ENCODE data around the gene FYCO1. TPM values are rescaled to one million over a fixed set of nuclear protein-coding genes. Genes with fewer than 3 reads are reported as not detected.

FYCO1 gene
- total RNA-seq, 6 experiments from 2014 or later = 20.8 to 30.7 (median 27.2) TPM

DNA sequence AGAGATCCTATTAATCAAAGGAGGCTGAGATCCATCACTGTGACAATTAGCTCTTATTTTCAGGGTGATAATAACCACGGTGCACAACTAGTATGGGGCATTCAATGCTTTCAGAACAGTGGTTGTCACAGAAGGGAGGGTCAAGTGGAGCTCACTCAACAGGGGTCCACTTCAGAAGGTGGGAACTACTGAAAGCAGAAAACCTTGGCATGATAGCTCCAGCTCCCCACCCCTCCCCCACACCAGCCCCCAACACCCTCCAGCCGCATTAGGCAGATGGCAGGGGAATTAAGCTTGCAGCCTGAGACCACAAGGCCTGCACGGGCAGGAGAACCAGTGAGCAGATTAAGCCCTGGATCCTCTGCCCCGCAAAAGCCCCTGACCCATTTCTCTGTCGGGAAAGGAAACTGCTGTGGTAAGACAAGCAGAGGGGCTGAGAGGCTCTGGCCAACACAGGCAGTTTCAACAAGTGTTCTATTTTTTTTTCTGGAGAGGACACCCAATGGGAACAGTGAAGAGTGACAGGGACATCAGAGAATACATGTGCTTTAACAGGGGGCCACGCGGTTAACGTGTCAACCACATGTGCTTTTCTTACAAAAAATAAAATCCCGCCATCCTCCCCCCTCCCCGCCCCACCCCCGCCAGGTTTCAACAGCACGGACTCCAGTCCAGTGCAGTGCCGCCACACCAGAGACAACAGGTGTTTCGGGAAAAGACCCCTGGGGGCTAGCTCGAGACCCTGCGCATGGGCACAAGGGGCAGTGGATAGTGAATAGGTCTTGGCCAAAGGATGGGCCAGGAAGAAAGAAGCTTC is 997 bp downstream of the FYCO1 start:
- no peak for DNase-seq
- no peaks in the 10 kb centered on the region; the same call in 1 of the 2 replicates for H3K27me3 Mint-ChIP-seq (ENCODE audit: insufficient read depth)
- TF ChIP-seq, protein P1, sequence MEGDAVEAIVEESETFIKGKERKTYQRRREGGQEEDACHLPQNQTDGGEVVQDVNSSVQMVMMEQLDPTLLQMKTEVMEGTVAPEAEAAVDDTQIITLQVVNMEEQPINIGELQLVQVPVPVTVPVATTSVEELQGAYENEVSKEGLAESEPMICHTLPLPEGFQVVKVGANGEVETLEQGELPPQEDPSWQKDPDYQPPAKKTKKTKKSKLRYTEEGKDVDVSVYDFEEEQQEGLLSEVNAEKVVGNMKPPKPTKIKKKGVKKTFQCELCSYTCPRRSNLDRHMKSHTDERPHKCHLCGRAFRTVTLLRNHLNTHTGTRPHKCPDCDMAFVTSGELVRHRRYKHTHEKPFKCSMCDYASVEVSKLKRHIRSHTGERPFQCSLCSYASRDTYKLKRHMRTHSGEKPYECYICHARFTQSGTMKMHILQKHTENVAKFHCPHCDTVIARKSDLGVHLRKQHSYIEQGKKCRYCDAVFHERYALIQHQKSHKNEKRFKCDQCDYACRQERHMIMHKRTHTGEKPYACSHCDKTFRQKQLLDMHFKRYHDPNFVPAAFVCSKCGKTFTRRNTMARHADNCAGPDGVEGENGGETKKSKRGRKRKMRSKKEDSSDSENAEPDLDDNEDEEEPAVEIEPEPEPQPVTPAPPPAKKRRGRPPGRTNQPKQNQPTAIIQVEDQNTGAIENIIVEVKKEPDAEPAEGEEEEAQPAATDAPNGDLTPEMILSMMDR (IDR thresholded peaks at IDR 0.05) = no peak
- peak overlapping the region; percentile 77 for H3K27ac Mint-ChIP-seq
- H3K4me3 Mint-ChIP-seq = peak overlapping the region; percentile 90
- peaks cover 49% of the 10 kb centered on the region for H3K4me1 Mint-ChIP-seq (ENCODE audit: low read depth)
- no peaks in the 10 kb centered on the region for H3K9me3 Mint-ChIP-seq
- H3K36me3 Mint-ChIP-seq (ENCODE audit: low read depth) = no peaks in the 10 kb centered on the region

DNA sequence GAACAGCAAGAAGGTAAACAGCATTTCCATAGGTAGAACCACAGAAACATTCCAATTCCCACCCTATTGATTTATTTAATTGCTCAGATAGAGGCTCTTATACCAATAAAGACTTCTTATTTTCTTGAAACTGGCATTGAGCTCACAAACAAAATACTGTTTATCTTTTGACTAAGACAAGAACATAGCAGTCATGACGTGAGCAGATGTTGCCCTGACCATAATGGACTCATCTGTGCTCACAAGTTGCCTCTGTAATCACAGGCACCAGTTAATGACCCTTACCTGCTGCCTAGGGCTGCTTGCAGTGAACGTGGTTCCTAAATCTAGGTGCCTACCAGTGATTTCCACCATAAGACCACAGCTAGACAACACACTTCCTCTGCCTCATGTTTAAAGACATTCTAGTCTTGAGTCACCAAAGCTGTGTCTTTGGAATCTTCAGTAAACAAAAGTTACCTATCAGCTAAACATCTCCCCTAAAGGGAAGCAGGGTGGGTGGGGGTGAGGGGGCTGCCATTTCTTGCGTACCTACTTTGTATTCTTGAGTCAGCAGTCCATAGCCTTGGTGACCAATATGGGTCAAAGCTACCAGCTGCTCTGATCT is 2.1 kb downstream of the FYCO1 start:
- peak; percentile 28 for DNase-seq
- Mint-ChIP-seq H3K4me1 (ENCODE audit: low read depth) (peaks cover 60% of the 10 kb centered on the region), H3K27ac (peak overlapping the region; percentile 84), H3K9me3 (no peaks in the 10 kb centered on the region), H3K27me3 (ENCODE audit: insufficient read depth) (no peaks in the 10 kb centered on the region; the same call in 1 of the 2 replicates), H3K36me3 (ENCODE audit: low read depth) (no peaks in the 10 kb centered on the region), H3K4me3 (peak overlapping the region; percentile 58)
- TF ChIP-seq, protein P1 (IDR thresholded peaks at IDR 0.05) = no peak

DNA sequence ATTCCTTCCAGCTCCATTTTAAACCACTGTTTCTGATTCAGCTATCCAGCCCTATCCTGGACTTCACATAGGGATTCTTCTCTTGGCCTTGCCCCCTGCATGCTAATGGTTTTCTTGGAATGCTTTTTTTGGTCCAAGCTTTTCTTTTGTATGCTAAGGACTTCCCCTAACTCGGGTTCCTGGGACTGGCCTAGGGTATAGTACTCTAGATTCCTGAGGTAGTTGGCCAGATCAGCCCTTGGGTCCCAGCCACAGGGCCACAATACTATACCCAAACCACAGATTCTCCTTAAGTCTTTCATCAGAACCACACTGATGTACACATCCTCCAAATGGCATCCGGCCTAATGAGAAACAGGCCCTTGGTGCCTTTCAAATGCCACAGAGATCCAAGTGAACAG is 2.8 kb downstream of the FYCO1 start:
- peak overlapping the region; percentile 67 for H3K4me3 Mint-ChIP-seq
- no peaks in the 10 kb centered on the region for H3K27me3 Mint-ChIP-seq (ENCODE audit: insufficient read depth)
- DNase-seq = peak; percentile 77
- peaks cover 67% of the 10 kb centered on the region for H3K4me1 Mint-ChIP-seq (ENCODE audit: low read depth)
- no peaks in the 10 kb centered on the region for H3K9me3 Mint-ChIP-seq
- TF ChIP-seq, protein P1 (IDR thresholded peaks at IDR 0.05) = no peak
- no peaks in the 10 kb centered on the region for H3K36me3 Mint-ChIP-seq (ENCODE audit: low read depth)
- peak overlapping the region; percentile 84 for H3K27ac Mint-ChIP-seq

DNA sequence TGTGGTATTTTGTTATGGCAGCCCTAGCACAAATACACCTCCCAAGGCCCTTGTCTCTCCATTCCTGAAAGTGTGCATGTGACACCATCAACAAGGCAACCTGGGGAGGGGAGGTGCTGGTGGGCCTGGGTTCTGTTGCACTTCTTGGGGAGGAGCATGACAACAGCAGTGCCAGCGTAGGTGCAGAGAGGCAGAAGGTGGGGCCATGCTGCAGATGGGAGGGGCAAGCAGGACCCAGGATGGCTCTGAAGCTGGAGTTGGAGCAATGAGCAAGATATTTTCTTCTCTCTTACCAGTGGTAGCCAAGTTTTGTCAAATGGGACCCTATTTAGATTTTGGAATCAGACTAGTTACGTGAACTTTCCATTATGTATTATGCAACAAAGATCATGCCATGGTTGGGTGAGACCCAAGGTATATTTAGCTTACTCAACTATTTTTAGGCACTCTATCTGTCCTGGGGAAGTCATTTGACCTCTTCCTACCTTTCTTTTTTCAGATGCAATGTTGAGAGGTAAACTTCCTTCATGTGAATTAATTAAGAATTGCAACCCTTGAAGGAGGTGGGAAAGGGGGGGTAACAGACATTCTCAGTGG is 3.4 kb downstream of the FYCO1 start:
- peaks cover 73% of the 10 kb centered on the region for H3K4me1 Mint-ChIP-seq (ENCODE audit: low read depth)
- H3K27me3 Mint-ChIP-seq (ENCODE audit: insufficient read depth) = no peaks in the 10 kb centered on the region
- peak overlapping the region; percentile 84 for H3K27ac Mint-ChIP-seq
- no peak for DNase-seq
- no peaks in the 10 kb centered on the region for H3K36me3 Mint-ChIP-seq (ENCODE audit: low read depth)
- peak overlapping the region; percentile 67 for H3K4me3 Mint-ChIP-seq
- TF ChIP-seq, protein P1 (IDR thresholded peaks at IDR 0.05) = no peak
- H3K9me3 Mint-ChIP-seq = no peaks in the 10 kb centered on the region

DNA sequence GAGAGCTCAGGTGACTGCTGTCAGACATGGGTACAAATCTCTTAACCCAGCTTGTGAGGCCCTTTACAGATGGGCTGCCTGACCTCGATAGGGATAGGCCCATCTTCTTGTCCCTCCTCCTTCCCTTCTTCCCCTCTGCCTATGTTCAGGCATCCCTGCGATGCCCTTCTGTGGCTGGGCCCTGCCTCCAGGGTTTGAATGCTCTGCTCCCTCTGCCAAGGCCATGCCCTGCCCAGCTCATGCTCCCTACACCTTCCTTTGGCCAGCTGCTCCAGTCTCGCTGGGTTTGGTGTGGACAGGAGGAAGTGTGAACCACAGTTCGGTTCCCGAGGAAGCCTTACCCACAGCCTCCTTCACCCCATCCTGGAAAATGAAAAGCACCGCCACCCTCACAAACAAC is 4.3 kb downstream of the FYCO1 start:
- TF ChIP-seq, protein P1 (IDR thresholded peaks at IDR 0.05) = no peak
- H3K9me3 Mint-ChIP-seq = no peaks in the 10 kb centered on the region
- 0 out of 2 replicates have a peak overlapping the region, but pooled peaks have one; percentile 7 for H3K27ac Mint-ChIP-seq
- no peak for DNase-seq
- H3K4me1 Mint-ChIP-seq (ENCODE audit: low read depth) = peaks cover 79% of the 10 kb centered on the region
- H3K4me3 Mint-ChIP-seq = no peak overlapping the region
- H3K27me3 Mint-ChIP-seq (ENCODE audit: insufficient read depth) = peaks cover under 1% of the 10 kb centered on the region; the same call in 1 of the 2 replicates
- no peaks in the 10 kb centered on the region for H3K36me3 Mint-ChIP-seq (ENCODE audit: low read depth)

Measured in HFFc6 (cell line).